Omental fat pad (tissue), 4 donors: ENCODE measurements around the gene CRB2. TPM values are rescaled to one million over a fixed set of nuclear protein-coding genes. Genes with fewer than 3 reads are reported as not detected.

Source experiments
- ATAC-seq: fragments of 150-250 bp; one replicate; pipeline ENCODE4 v1.9.1; 2016; ENCODE audit warnings: mild to moderate bottlenecking, moderate library complexity; ENCODE audit not compliant: low FRiP score
- DNase-seq: peaks from one replicate; pipeline ENCODE4 v3.0.0-alpha.2; 2019; ENCODE audit warnings: low spot score
- CTCF ChIP-seq, 3 donors: fragments of 450-650 bp; IDR thresholded peaks; one replicate each; pipeline ENCODE4 v1.5.1; 2016 to 2017; ENCODE audit warnings: antibody characterized with exemption in 3 of 3, mild to moderate bottlenecking in 3 of 3, moderate library complexity in 2 of 3
- total RNA-seq, 4 donors: library from RNA; depleted of rRNA; stranded (reverse); fragments of >200 nt; gene quantifications; one replicate each; pipeline ENCODE4 v1.1.0, GENCODE V29; 2016

Gene CRB2
- total RNA-seq, 4 donors from 2014 or later = 0.32 to 16.2 (median 3.5) TPM

DNA sequence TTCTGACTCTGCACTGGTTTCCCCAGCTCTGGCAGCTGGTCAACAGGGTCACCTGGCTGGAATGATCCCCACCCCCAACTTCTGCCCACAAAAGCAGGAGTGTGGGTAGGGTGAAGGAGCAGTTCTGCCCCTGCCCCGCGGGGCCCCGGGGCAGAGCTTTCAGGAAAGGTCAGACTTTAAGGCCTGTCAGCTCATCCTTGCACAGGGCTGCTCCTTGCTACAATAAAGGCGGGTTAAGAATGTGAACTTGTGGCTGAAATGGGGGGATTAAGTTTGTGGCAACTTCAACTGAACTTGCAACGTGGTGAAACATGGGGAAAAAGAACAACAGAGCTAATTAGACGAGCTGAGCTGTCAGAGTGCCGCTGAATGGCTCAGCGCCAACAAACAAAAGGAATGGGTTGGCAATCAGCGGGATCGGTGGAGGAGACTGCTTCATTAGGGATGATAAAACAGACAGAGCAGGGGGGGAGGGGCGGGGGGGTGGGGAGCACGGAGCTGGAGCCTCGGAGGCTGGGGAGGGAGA is 50.8 kb downstream of the CRB2 start:
- no peak for TF ChIP-seq CTCF (IDR thresholded peaks at IDR 0.05)
- DNase-seq = no peak
- ATAC-seq = no peak

GRCh38 chr9:123407217-123407851 is 51.3 kb downstream of the CRB2 start:
- DNase-seq = no peak
- no peak for ATAC-seq
- no peak for TF ChIP-seq CTCF (IDR thresholded peaks at IDR 0.05)

DNA sequence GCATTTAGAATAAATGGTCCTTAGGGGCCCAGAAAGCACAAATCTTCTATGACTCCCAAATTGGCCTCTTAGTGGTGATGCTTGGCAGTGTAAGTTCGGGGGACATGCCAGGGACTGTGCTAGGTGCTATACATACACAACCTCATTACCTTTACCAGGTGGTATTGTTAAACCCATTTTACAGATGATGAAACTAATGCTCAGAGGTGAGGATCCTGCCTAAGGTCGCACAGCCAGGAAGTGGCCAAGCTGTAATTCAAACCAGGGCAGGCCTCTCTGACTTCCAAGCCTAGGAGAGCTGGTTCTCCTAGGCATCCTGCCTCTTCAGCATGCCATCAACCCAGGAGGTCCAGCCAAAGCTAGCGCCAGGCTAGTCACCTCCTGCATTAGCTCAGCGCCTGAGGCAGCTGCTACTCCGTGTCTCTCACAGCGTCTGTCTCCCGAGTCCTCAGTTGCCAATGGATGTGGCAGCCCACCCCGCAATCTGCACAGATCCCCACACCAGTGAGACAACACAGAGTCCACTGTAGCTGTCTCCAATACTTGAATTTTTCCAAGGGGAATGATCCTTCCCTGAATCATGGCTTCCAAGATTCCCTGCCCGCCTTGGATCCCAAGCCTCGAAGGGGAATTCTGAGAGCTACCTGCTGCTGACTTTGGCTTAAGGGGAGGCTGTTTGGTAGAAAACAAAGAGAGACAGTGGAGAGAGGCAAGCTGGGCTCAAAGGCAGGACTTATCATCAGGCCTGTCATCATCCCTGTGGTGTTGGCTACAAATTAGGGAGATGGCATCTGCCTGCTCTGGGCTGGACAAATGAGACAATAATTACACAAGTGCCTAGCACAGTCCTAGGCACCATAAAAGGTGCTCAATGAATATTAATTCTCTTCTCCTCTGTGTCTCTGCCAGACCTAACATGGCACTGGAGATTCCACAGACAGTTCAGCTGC is 52.6 kb downstream of the CRB2 start:
- TF ChIP-seq CTCF (IDR thresholded peaks at IDR 0.05) = no peak
- ATAC-seq (no peak), DNase-seq (no peak)

- ATAC-seq (no peak), DNase-seq (no peak)
- TF ChIP-seq CTCF (IDR thresholded peaks at IDR 0.05) = no peak
Observed at GRCh38 chr9:123410281-123410910, 54.4 kb downstream of the CRB2 start.

DNA sequence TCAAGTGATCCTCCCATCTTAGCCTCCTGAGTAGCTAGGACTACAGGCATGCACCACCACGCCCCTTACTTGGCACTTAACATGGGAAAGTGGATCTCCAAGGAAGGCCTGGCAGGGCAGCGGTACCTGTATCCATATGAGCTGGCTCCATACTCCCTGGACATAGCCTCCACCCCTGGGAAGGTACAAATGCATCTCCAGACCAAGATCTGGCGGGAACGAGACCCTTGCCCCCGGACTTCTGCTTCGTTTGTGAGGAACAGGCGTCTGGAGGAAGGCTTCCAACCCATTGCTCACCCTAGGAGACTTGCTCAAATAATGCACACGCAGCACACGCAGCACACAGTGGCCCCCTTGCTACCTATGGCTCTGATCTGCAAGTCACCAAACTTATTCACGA is 55.2 kb downstream of the CRB2 start:
- TF ChIP-seq CTCF (IDR thresholded peaks at IDR 0.05) = no peak
- no peak for ATAC-seq
- no peak for DNase-seq

- TF ChIP-seq CTCF (IDR thresholded peaks at IDR 0.05) = no peak
- DNase-seq (no peak), ATAC-seq (no peak)
Observed at GRCh38 chr9:123411636-123412035, 55.6 kb downstream of the CRB2 start.
